ENCODE measurements around the gene FOXN3.

FOXN3 gene

DNA sequence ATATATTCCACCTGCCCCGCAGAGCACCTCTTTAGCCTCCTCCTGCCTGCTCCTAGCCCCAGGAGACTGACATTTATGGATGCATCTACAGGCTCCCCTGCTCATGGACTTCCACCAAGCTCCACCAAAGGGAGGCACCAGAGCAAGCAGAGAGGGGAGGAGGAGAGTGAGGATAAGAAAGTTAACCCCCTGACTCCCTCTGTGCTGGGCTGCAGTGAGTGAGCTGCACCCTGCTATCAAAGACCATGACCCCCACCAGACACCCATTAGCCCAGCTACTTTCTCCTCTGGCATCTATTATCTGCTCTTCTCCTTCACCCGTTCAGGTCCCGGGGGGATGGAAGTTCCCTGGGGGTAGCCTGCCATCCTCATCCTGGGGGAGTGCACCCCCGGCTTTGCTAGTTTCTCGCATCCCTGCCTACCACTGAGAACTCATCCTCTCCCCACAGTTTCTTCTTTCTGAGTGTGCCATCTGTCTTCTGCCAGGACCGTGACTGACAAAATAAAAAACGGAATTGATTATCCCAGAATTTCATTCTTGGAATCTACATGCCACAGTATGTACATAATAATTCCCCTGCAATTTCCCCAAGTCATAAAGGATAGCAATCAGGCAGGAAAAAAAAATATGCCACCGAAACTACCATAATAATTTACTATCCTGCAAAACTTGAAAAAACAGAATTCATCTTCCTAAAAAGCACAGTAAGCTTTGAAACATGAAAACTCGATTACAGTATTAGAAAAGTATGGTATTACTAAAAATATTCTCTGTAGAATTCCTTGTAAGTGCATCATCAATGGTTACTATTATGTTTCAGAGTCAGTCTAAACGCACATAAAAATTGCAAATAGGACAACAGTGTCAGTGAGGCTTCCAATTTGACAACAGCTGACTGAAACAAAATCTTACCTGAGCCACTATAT, 45.2 kb downstream of the FOXN3 start:
- H3K4me1 ChIP-seq, result peaks cover 0 to 64% (median 40%) of the 10 kb centered on the region in 4 donors
- no peak overlapping the region for H3K4me3 ChIP-seq
- H3K9me3 ChIP-seq, result no peaks in the 10 kb centered on the region
- H3K27ac ChIP-seq, result no peak overlapping the region
- no peaks in the 10 kb centered on the region for H3K27me3 ChIP-seq
- intact Hi-C loops (cut with DNase I; ENCODE audit: low total_unique reads), result loop anchor here (5.0 kb wide), 1 partner anchor 35 kb away; no protein-coding TSS in a partner anchor
- TF ChIP-seq, protein P1, sequence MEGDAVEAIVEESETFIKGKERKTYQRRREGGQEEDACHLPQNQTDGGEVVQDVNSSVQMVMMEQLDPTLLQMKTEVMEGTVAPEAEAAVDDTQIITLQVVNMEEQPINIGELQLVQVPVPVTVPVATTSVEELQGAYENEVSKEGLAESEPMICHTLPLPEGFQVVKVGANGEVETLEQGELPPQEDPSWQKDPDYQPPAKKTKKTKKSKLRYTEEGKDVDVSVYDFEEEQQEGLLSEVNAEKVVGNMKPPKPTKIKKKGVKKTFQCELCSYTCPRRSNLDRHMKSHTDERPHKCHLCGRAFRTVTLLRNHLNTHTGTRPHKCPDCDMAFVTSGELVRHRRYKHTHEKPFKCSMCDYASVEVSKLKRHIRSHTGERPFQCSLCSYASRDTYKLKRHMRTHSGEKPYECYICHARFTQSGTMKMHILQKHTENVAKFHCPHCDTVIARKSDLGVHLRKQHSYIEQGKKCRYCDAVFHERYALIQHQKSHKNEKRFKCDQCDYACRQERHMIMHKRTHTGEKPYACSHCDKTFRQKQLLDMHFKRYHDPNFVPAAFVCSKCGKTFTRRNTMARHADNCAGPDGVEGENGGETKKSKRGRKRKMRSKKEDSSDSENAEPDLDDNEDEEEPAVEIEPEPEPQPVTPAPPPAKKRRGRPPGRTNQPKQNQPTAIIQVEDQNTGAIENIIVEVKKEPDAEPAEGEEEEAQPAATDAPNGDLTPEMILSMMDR (IDR thresholded peaks at IDR 0.05), result no peak
- H3K36me3 ChIP-seq, result no peaks in the 10 kb centered on the region
- no peak for DNase-seq

DNA sequence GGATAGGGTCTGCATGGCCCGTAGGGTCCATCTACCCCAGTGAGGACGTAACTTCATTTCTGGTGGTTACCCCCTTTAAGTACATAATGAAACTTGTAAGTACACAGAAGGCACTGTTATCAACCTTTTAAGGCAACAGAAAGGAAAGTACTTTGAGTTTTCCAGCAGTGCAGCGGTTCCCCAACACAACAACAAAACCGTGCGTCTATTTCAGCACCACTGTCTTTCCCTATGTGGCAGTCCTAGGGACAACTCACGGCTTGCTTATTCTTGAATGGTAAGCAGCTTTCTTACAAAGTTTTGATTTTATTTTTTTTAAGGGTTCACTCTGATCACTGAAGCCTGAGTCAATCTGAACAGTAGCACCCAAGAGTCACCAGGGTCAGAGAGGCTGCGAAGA, 46.3 kb downstream of the FOXN3 start:
- no peaks in the 10 kb centered on the region for H3K27me3 ChIP-seq
- DNase-seq, result no peak
- intact Hi-C loops (cut with DNase I; ENCODE audit: low total_unique reads), result loop anchor here (5.0 kb wide), 1 partner anchor 37 kb away; no protein-coding TSS in a partner anchor
- H3K36me3 ChIP-seq, result no peaks in the 10 kb centered on the region
- H3K4me3 ChIP-seq, result peak overlapping the region in 1 of 2 donors; percentile 4
- H3K9me3 ChIP-seq, result no peaks in the 10 kb centered on the region
- no peak overlapping the region for H3K27ac ChIP-seq
- peaks cover 0 to 69% (median 42%) of the 10 kb centered on the region in 4 donors for H3K4me1 ChIP-seq
- TF ChIP-seq, protein P1 (IDR thresholded peaks at IDR 0.05), result no peak

DNA sequence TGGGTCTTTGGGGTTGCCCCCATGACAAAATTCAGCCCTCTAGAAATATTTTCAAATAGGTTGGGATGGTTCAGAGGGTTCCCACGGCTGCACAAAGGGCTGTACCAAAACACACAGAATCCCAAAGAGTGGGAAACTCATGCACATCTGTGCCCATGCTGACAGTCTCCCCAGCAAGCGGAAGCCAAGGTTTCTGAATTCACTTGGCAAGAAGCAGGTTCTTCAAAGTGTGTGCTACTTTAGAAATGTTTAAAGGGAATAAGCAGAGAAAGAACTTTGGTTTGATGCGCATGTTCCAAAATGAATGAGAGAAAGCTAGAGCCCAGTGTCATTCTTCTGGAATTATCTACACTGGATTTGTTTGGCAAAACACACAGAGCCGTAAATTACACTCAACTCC, 46.7 kb downstream of the FOXN3 start:
- intact Hi-C loops (cut with DNase I; ENCODE audit: low total_unique reads), result loop anchor here (5.0 kb wide), 1 partner anchor 37 kb away; no protein-coding TSS in a partner anchor
- H3K9me3 ChIP-seq, result no peaks in the 10 kb centered on the region
- TF ChIP-seq, protein P1 (IDR thresholded peaks at IDR 0.05), result no peak
- no peaks in the 10 kb centered on the region for H3K27me3 ChIP-seq
- H3K4me3 ChIP-seq, result peak overlapping the region in 1 of 2 donors; percentile 4
- DNase-seq, result no peak
- no peak overlapping the region for H3K27ac ChIP-seq
- H3K4me1 ChIP-seq, result peaks cover 0 to 69% (median 42%) of the 10 kb centered on the region in 4 donors
- H3K36me3 ChIP-seq, result no peaks in the 10 kb centered on the region

DNA sequence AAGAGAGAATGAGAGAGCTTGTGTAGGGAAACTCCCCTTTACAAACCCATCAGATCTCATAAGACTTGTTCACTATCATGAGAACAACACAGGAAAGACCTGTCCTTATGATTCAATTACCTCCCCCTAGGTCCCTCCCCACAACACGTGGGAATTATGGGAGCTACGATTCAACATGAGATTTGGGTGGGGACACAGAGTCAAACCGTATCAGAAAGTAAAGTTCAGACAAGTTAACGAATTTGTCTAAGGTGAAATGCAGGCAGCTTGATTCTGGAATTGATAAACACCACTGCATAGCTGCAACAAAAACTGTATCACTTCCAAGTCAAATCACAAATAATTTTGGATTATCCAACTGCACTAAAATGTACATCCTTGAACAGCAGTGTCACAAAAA, 47.4 kb downstream of the FOXN3 start:
- DNase-seq, result no peak
- TF ChIP-seq, protein P1 (IDR thresholded peaks at IDR 0.05), result no peak
- intact Hi-C loops (cut with DNase I; ENCODE audit: low total_unique reads), result loop anchor here (5.0 kb wide), 1 partner anchor 38 kb away; no protein-coding TSS in a partner anchor
- Histone ChIP-seq H3K4me3 (no peak overlapping the region), H3K9me3 (no peaks in the 10 kb centered on the region), H3K27ac (no peak overlapping the region), H3K4me1 (peaks cover 0 to 72% (median 42%) of the 10 kb centered on the region in 4 donors), H3K27me3 (no peaks in the 10 kb centered on the region), H3K36me3 (no peaks in the 10 kb centered on the region)

DNA sequence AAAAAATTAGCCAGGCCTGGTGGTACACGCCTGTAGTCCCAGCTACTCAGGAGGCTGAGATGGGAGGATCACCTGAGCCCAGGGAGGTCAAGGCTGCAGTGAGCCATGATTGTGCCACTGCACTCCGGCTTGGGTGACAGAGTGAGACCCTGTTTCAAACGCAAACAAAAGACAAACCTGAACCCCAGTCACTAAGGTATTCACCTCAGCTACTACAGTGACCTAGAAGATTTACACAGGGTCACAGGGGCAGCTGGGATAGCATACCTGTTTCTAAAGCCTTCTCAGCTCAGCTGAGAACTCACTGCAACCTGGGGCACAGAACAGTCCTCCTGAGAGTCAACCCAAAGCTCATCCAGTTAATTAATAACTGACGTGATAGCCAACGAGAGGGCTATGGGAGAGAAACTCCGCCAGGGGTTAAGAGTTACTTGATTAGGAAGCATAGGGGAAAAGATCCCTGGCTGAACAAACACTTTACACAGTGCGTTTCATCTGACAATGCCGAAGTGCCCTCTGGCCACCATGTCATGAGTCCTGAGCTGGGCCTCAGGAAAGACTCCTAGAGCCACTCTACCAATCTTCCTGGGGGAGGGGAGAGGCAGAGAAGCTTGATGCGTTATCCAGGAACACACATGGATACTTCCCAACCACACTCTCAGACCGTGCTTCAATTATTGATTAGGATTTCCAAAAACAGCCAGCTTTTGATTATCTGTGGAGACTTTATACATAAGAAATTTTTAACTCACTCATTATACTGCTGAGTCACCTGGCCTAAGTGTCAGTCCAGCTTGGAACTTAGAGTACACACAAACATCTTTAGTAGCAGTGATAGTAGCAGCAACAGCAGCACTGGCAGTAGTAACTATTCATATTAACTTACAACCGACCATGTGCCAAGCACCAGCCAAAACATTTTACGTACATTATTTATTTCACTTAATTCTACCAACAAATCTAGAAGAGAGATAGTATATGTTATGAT, 48.2 kb downstream of the FOXN3 start:
- TF ChIP-seq, protein P1 (IDR thresholded peaks at IDR 0.05), result no peak
- Histone ChIP-seq H3K36me3 (no peaks in the 10 kb centered on the region), H3K4me1 (peaks cover 0 to 79% (median 42%) of the 10 kb centered on the region in 4 donors), H3K4me3 (no peak overlapping the region), H3K27ac (no peak overlapping the region), H3K27me3 (no peaks in the 10 kb centered on the region), H3K9me3 (no peaks in the 10 kb centered on the region)
- intact Hi-C loops (cut with DNase I; ENCODE audit: low total_unique reads), result no loop called here
- DNase-seq, result no peak
